Mesenchymal stem cell (in vitro differentiated cells and primary cell): ENCODE results near the gene MTHFD1L.

Experiments used
- DNase-seq: peaks from one replicate; pipeline ENCODE4 v3.0.0-alpha.2; 2013
- H2AFZ ChIP-seq: one replicate; pipeline ENCODE4 v1.6.1; 2013; ENCODE audit warnings: low read depth, mild to moderate bottlenecking, control low read depth, inconsistent platforms, low read length, moderate library complexity
- H2AK5ac ChIP-seq: 2 replicates; pipeline ENCODE4 v1.6.1; 2013; ENCODE audit warnings: low read length, moderate library complexity, mild to moderate bottlenecking, inconsistent platforms; ENCODE audit not compliant: severe bottlenecking
- H2BK120ac ChIP-seq: one replicate; pipeline ENCODE4 v1.6.1; 2013; ENCODE audit warnings: low read depth, mild to moderate bottlenecking, inconsistent platforms, low read length, moderate library complexity
- H2BK12ac ChIP-seq, 2 experiments: one replicate each; pipeline ENCODE4 v1.6.1; 2013; ENCODE audit warnings: inconsistent platforms in 2 of 2, low read length in 2 of 2, mild to moderate bottlenecking in 2 of 2, moderate library complexity in 2 of 2, control low read depth in 1 of 2
- H2BK15ac ChIP-seq: one replicate; pipeline ENCODE4 v1.6.1; 2013; ENCODE audit warnings: mild to moderate bottlenecking, low read depth, inconsistent platforms; ENCODE audit not compliant: poor library complexity, severe bottlenecking
- H2BK5ac ChIP-seq: 2 replicates; pipeline ENCODE4 v1.6.1; 2013; ENCODE audit warnings: low read depth, mild to moderate bottlenecking, low read length, control low read depth, inconsistent platforms; ENCODE audit not compliant: poor library complexity, severe bottlenecking
- H3K14ac ChIP-seq, 2 experiments: one replicate each; pipeline ENCODE4 v1.6.1; 2013; ENCODE audit warnings: inconsistent platforms in 2 of 2, low read length in 2 of 2, control low read depth in 1 of 2, mild to moderate bottlenecking in 1 of 2, moderate library complexity in 1 of 2
- H3K18ac ChIP-seq, 2 experiments: one replicate each; pipeline ENCODE4 v1.6.1; 2013; ENCODE audit warnings: inconsistent platforms in 2 of 2, low read length in 2 of 2, control low read depth in 1 of 2, low read depth in 1 of 2, mild to moderate bottlenecking in 1 of 2
- H3K23ac ChIP-seq, 2 experiments: one replicate each; pipeline ENCODE4 v1.6.1; 2013; ENCODE audit warnings: inconsistent platforms in 2 of 2, low read length in 2 of 2, mild to moderate bottlenecking in 2 of 2, moderate library complexity in 2 of 2, control low read depth in 1 of 2
- H3K27ac ChIP-seq: 2 replicates; pipeline ENCODE4 v1.5.1; 2013; ENCODE audit warnings: mild to moderate bottlenecking, moderate library complexity, low read length, control low read depth, inconsistent platforms; ENCODE audit not compliant: poor library complexity, severe bottlenecking
- H3K27me3 ChIP-seq, 2 experiments: 2 replicates each; pipeline versions ENCODE4 v1.6.1 to v1.7.0; 2013; ENCODE audit warnings: low read length in 2 of 2, mild to moderate bottlenecking in 2 of 2, moderate library complexity in 2 of 2, control low read depth in 1 of 2, inconsistent platforms in 1 of 2; ENCODE audit not compliant: control insufficient read depth in 1 of 2, insufficient read depth in 1 of 2
- H3K36me3 ChIP-seq, 2 experiments: 2 replicates each; pipeline versions ENCODE4 v1.6.1 to v1.7.0; 2013; ENCODE audit warnings: low read length in 2 of 2, control low read depth in 1 of 2, inconsistent platforms in 1 of 2, low read depth in 1 of 2, mild to moderate bottlenecking in 1 of 2; ENCODE audit not compliant: insufficient read depth in 2 of 2, control insufficient read depth in 1 of 2
- H3K4ac ChIP-seq, 2 experiments: one replicate each; pipeline ENCODE4 v1.6.1; 2013; ENCODE audit warnings: inconsistent platforms in 2 of 2, low read length in 2 of 2, mild to moderate bottlenecking in 2 of 2, moderate library complexity in 2 of 2, control low read depth in 1 of 2, low read depth in 1 of 2
- H3K4me1 ChIP-seq: 2 replicates; pipeline ENCODE4 v1.6.1; 2013; ENCODE audit warnings: low read depth, low read length, control low read depth; ENCODE audit not compliant: control insufficient read depth, insufficient read depth
- H3K4me2 ChIP-seq: 2 replicates; pipeline ENCODE4 v1.6.1; 2013; ENCODE audit warnings: low read length, mild to moderate bottlenecking, inconsistent platforms; ENCODE audit not compliant: poor library complexity, severe bottlenecking
- H3K4me3 ChIP-seq, 2 experiments: 2 replicates each; pipeline versions ENCODE4 v1.5.1 to v1.7.0; 2013; ENCODE audit warnings: low read length in 2 of 2, mild to moderate bottlenecking in 2 of 2, control low read depth in 1 of 2, low read depth in 1 of 2; ENCODE audit not compliant: insufficient read depth in 1 of 2
- H3K79me1 ChIP-seq: replicated peaks from 2 replicates; pipeline ENCODE4 v1.6.1; 2013; ENCODE audit warnings: mild to moderate bottlenecking, control low read depth, low read length, inconsistent platforms; ENCODE audit not compliant: poor library complexity, severe bottlenecking
- H3K9ac ChIP-seq: 2 replicates; pipeline ENCODE4 v1.7.0; 2013; ENCODE audit warnings: mild to moderate bottlenecking, low read length, moderate library complexity
- H3K9me3 ChIP-seq: 2 replicates; pipeline ENCODE4 v1.7.0; 2013; ENCODE audit warnings: mild to moderate bottlenecking, low read length; ENCODE audit not compliant: control insufficient read depth
- H4K8ac ChIP-seq: one replicate; pipeline ENCODE4 v1.6.1; 2013; ENCODE audit warnings: inconsistent platforms, mild to moderate bottlenecking, low read length, moderate library complexity
- H4K91ac ChIP-seq: one replicate; pipeline ENCODE4 v1.6.1; 2013; ENCODE audit warnings: mild to moderate bottlenecking, low read length, inconsistent platforms
- WGBS: methylation state at CpG from one replicate; pipeline ENCODE4 v1.1.7; 2013; ENCODE audit warnings: mixed read lengths; 5-methylcytosine and 5-hydroxymethylcytosine counted together

Gene MTHFD1L

DNA sequence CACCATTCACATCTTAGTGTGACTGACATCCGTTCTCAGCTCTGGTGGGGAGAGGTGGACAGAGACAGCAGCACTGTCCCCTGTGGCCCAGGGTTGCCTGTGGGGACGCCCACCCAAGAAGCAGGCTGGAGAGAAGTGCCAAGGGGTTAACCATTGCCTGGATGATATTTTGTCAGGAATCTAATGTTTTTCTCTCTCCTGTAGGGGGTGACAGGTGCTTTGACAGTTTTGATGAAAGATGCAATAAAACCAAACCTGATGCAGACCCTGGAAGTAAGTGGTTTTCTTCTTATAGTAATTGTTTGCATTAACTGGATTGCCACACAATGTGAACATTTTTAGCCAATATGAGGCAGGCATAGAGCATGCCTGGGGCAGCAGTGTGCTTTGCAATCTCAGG, 99.3 kb downstream of the MTHFD1L start:
- no peaks in the 10 kb centered on the region for H3K9me3 ChIP-seq
- H3K36me3 ChIP-seq = peaks cover 40 to 61% of the 10 kb centered on the region in 2 experiments
- H2BK12ac ChIP-seq = no peak overlapping the region
- no peak overlapping the region for H4K8ac ChIP-seq
- DNase-seq = no peak
- no peak overlapping the region for H2BK15ac ChIP-seq
- no peak overlapping the region for H3K4ac ChIP-seq
- H2AK5ac ChIP-seq = no peak overlapping the region
- H3K4me3 ChIP-seq = no peak overlapping the region
- no peak overlapping the region for H3K27ac ChIP-seq
- H4K91ac ChIP-seq = no peak overlapping the region
- H3K18ac ChIP-seq = no peak overlapping the region
- H3K23ac ChIP-seq = no peak overlapping the region
- H3K14ac ChIP-seq = no peak overlapping the region
- H3K4me1 ChIP-seq = peaks cover 5% of the 10 kb centered on the region
- H2BK120ac ChIP-seq = no peak overlapping the region
- WGBS = 90% methylated on average over 2 of the region's 2 CpGs
- H2AFZ ChIP-seq = no peak overlapping the region
- H3K79me1 ChIP-seq = peaks cover 2% of the 10 kb centered on the region
- no peaks in the 10 kb centered on the region for H3K27me3 ChIP-seq
- no peak overlapping the region for H3K9ac ChIP-seq
- no peak overlapping the region for H2BK5ac ChIP-seq
- no peak overlapping the region for H3K4me2 ChIP-seq

DNA sequence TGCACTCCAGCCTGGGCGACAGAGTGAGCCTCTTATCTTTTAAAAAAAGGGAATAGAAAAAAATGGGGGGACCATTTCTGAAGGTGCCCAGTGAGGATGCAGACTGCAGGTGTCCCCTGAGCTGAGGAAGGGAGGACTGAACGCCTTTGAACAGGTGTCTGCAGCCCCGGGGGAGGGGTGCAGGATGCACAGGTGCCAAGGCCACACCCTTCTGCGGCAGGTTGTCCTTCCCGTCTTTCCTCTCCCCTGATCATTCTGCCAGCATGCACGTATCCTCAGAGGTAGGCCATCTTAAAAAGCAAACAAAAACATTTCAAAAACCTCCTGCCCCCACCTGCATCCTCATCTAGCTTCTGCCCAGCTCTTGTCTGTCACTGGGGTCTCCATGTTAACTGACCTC, 101.3 kb downstream of the MTHFD1L start:
- Histone ChIP-seq H2BK15ac (no peak overlapping the region), H4K91ac (no peak overlapping the region), H3K4ac (no peak overlapping the region), H3K27ac (no peak overlapping the region), H2AK5ac (no peak overlapping the region), H3K23ac (no peak overlapping the region), H2BK5ac (no peak overlapping the region), H3K18ac (no peak overlapping the region), H3K14ac (no peak overlapping the region), H3K4me1 (peaks cover 5% of the 10 kb centered on the region), H3K79me1 (peaks cover 5% of the 10 kb centered on the region), H3K9ac (no peak overlapping the region), H2BK12ac (no peak overlapping the region), H3K36me3 (peaks cover 35 to 57% of the 10 kb centered on the region in 2 experiments), H2BK120ac (no peak overlapping the region), H3K4me2 (no peak overlapping the region), H2AFZ (no peak overlapping the region), H3K9me3 (no peaks in the 10 kb centered on the region), H3K27me3 (no peaks in the 10 kb centered on the region), H4K8ac (no peak overlapping the region), H3K4me3 (no peak overlapping the region)
- WGBS = 93% methylated on average over 6 of the region's 6 CpGs
- no peak for DNase-seq

DNA sequence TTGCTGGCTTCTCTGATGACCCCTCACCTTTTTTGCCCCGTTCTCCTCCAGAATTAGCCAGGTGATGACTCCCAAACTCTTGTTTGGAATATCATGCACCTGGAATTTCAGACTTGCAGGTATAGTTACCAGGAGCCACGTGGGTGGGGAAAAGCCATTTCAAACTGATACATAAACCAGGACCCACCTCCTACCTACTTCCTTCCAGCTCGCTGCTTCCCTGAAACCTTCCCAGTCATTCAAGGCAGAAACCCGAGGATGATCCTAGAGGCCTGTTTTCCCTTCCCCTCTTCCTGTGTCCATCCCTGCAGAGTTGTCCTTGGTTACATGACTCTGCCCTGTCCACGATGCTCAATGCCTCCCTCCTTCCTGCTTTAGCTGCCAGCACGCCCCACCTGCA, 101.9 kb downstream of the MTHFD1L start:
- Histone ChIP-seq H2BK15ac (no peak overlapping the region), H3K4me1 (peaks cover 5% of the 10 kb centered on the region), H3K23ac (no peak overlapping the region), H3K18ac (no peak overlapping the region), H3K9me3 (no peaks in the 10 kb centered on the region), H3K14ac (no peak overlapping the region), H3K79me1 (peaks cover 7% of the 10 kb centered on the region), H2AFZ (no peak overlapping the region), H2AK5ac (no peak overlapping the region), H3K9ac (no peak overlapping the region), H4K8ac (peak overlapping the region; percentile 5), H3K27ac (no peak overlapping the region), H2BK12ac (no peak overlapping the region), H2BK120ac (no peak overlapping the region), H3K4me2 (no peak overlapping the region), H3K4ac (no peak overlapping the region), H3K4me3 (no peak overlapping the region), H3K36me3 (peaks cover 36 to 61% of the 10 kb centered on the region in 2 experiments), H4K91ac (no peak overlapping the region), H3K27me3 (no peaks in the 10 kb centered on the region), H2BK5ac (no peak overlapping the region)
- no peak for DNase-seq
- 88% methylated on average over 6 of the region's 6 CpGs for WGBS

DNA sequence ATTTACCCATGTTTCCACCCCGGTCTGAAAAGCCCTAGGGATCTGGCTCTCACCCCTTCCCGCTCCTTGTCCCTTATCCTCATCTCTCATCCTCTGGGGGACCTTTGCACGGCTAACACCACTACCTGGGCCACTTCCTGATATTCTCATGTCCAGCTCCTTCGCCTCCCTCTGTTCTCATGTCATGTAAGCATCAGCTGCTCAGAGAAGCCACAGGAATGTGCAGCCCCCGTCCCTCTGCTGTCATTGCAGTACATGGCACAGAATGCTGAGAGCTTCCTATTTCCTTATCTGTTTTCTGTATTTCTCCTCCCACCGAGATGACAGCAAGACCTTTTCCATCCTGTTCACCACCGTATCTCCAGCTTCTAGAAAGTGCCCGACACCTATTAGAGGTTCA, 102.4 kb downstream of the MTHFD1L start:
- H3K4me3 ChIP-seq = no peak overlapping the region
- no peak overlapping the region for H2BK5ac ChIP-seq
- H3K4me2 ChIP-seq = no peak overlapping the region

More for the DNA sequence above, 102.4 kb downstream of the MTHFD1L start:
- Histone ChIP-seq H3K79me1 (peaks cover 8% of the 10 kb centered on the region), H3K23ac (no peak overlapping the region), H2AFZ (no peak overlapping the region), H3K36me3 (peaks cover 36 to 64% of the 10 kb centered on the region in 2 experiments), H3K27me3 (no peaks in the 10 kb centered on the region), H2BK120ac (no peak overlapping the region), H2AK5ac (no peak overlapping the region), H3K9ac (no peak overlapping the region), H3K4me1 (peaks cover 5% of the 10 kb centered on the region), H2BK15ac (no peak overlapping the region), H3K18ac (no peak overlapping the region), H4K8ac (peak overlapping the region; percentile 5), H3K4ac (no peak overlapping the region), H3K9me3 (no peaks in the 10 kb centered on the region), H3K27ac (no peak overlapping the region), H3K14ac (no peak overlapping the region), H2BK12ac (no peak overlapping the region), H4K91ac (no peak overlapping the region)
- WGBS = 54% methylated on average over 6 of the region's 8 CpGs
- peak; percentile 33 for DNase-seq
